ENCODE data around the gene PRRT4. TPM values are rescaled to one million over a fixed set of nuclear protein-coding genes. Genes with fewer than 3 reads are reported as not detected.

PRRT4 gene
- total RNA-seq, 2 experiments from 2014 or later = 0.16 TPM; not detected in 1

DNA sequence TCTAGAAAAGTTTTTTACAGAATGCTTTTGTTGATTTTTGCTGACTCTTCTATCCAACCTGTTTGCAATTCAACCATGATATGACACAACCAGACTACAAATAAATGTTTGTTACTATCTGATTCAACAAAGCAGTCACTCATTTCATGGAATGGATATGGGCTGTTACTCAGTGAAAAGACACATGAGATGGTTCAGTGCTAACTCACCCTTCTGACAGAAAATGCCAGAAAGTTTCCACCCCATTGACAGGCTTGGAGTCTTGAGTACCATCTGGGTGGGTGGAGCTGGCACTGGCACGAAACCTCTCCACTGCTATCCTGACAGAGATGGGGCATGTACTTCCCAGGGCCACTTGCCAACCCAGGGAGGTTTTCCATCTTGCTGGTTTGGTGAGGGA, 57.3 kb downstream of the PRRT4 start:
- Mint-ChIP-seq H3K36me3 (ENCODE audit: low read depth) (peaks cover 42% of the 10 kb centered on the region), H3K4me3 (no peak overlapping the region), H3K9me3 (ENCODE audit: insufficient read depth) (no peaks in the 10 kb centered on the region), H3K27me3 (ENCODE audit: low read depth) (no peaks in the 10 kb centered on the region), H3K4me1 (ENCODE audit: low read depth) (no peaks in the 10 kb centered on the region), H3K27ac (peak overlapping the region; percentile 20)
- CTCF ChIA-PET = no interaction called here
- POLR2A ChIA-PET = no interaction called here
- DNase-seq (no peak), ATAC-seq (no peak)

DNA sequence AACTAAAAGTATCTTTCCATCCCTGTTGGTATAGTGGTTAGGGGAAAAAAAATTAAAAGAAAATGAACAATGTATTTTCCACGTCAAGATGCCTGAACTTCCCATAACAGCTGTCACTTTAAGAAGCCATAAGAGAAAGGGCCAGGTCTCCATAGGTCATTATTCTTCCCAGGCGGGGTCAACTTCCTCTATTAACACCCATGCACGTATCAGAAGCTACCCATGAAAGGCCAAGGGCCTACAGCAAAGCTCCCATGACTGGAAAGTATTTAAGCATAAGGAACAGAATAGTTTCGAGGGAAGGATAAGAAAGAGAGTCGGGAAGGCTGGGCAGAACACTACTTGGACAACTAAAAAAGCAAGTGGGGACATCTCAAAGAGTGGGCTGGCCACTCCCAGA, 57.8 kb downstream of the PRRT4 start:
- no peak overlapping the region for H3K4me3 Mint-ChIP-seq
- H3K36me3 Mint-ChIP-seq (ENCODE audit: low read depth) = peaks cover 39% of the 10 kb centered on the region
- ChIA-PET POLR2A (interaction anchor here (0.7 kb wide), 1 partner anchor 12 kb away, joined by 3 read pairs; no protein-coding TSS in a partner anchor), CTCF (no interaction called here)
- ATAC-seq = no peak
- no peak overlapping the region for H3K27ac Mint-ChIP-seq
- H3K27me3 Mint-ChIP-seq (ENCODE audit: low read depth) = no peaks in the 10 kb centered on the region
- H3K4me1 Mint-ChIP-seq (ENCODE audit: low read depth) = no peaks in the 10 kb centered on the region
- no peaks in the 10 kb centered on the region for H3K9me3 Mint-ChIP-seq (ENCODE audit: insufficient read depth)
- DNase-seq = no peak

- H3K4me3 Mint-ChIP-seq = no peak overlapping the region
- no peak overlapping the region for H3K27ac Mint-ChIP-seq
- ChIA-PET CTCF (interaction anchor here (1.4 kb wide), 1 partner anchor 18 kb away, joined by 5 read pairs; no protein-coding TSS in a partner anchor), POLR2A (interaction anchor here (0.7 kb wide), 1 partner anchor 13 kb away, joined by 3 read pairs; no protein-coding TSS in a partner anchor)
- no peaks in the 10 kb centered on the region for H3K4me1 Mint-ChIP-seq (ENCODE audit: low read depth)
- no peaks in the 10 kb centered on the region for H3K27me3 Mint-ChIP-seq (ENCODE audit: low read depth)
- DNase-seq (no peak), ATAC-seq (no peak)
- peaks cover 34% of the 10 kb centered on the region for H3K36me3 Mint-ChIP-seq (ENCODE audit: low read depth)
- H3K9me3 Mint-ChIP-seq (ENCODE audit: insufficient read depth) = no peaks in the 10 kb centered on the region
Observed at GRCh38 chr7:128303133-128303532, 58.4 kb downstream of the PRRT4 start.

GRCh38 chr7:128302139-128302538, 59.4 kb downstream of the PRRT4 start:
- Mint-ChIP-seq H3K4me3 (no peak overlapping the region), H3K27me3 (ENCODE audit: low read depth) (no peaks in the 10 kb centered on the region), H3K36me3 (ENCODE audit: low read depth) (peaks cover 29% of the 10 kb centered on the region), H3K4me1 (ENCODE audit: low read depth) (no peaks in the 10 kb centered on the region), H3K27ac (no peak overlapping the region), H3K9me3 (ENCODE audit: insufficient read depth) (no peaks in the 10 kb centered on the region)
- DNase-seq (no peak), ATAC-seq (no peak)
- CTCF ChIA-PET = interaction anchor here (1.4 kb wide), 1 partner anchor 19 kb away, joined by 5 read pairs; no protein-coding TSS in a partner anchor
- POLR2A ChIA-PET = no interaction called here

Other genes starting within 250 kb of the PRRT4 start
- gene LEP, start 120.4 kb downstream of the PRRT4 start, total RNA-seq = not detected
- gene RBM28, start 17.8 kb downstream of the PRRT4 start, total RNA-seq = 10 to 100 TPM; 40.4 to 43.3 TPM
- 10 to 100 TPM; 75.3 to 80.8 TPM for gene IMPDH1, start 48.3 kb upstream of the PRRT4 start, total RNA-seq
- gene HILPDA, start 94.2 kb upstream of the PRRT4 start, total RNA-seq = 10 to 100 TPM; 24.1 to 26.2 TPM
- 10 to 100 TPM; 29.2 to 32.2 TPM for gene METTL2B, start 115.1 kb upstream of the PRRT4 start, total RNA-seq